Retinal pigment epithelial cell (primary cell): ENCODE data around the gene PRPF19.

Experiments
- DNase-seq: peaks from one replicate; pipeline ENCODE4 v3.0.0-alpha.2; 2010; ENCODE audit warnings: low read depth
- H3K4me3 ChIP-seq: 2 replicates; pipeline ENCODE4 v1.5.1; 2011; ENCODE audit warnings: mild to moderate bottlenecking, low read length, control low read depth, moderate library complexity
- TF ChIP-seq, protein P1 (sequence below): conservative IDR thresholded peaks from 2 replicates; pipeline ENCODE4 v1.5.1; 2011; ENCODE audit warnings: low read depth, low read length, control low read depth, inconsistent platforms

The PRPF19 gene

DNA sequence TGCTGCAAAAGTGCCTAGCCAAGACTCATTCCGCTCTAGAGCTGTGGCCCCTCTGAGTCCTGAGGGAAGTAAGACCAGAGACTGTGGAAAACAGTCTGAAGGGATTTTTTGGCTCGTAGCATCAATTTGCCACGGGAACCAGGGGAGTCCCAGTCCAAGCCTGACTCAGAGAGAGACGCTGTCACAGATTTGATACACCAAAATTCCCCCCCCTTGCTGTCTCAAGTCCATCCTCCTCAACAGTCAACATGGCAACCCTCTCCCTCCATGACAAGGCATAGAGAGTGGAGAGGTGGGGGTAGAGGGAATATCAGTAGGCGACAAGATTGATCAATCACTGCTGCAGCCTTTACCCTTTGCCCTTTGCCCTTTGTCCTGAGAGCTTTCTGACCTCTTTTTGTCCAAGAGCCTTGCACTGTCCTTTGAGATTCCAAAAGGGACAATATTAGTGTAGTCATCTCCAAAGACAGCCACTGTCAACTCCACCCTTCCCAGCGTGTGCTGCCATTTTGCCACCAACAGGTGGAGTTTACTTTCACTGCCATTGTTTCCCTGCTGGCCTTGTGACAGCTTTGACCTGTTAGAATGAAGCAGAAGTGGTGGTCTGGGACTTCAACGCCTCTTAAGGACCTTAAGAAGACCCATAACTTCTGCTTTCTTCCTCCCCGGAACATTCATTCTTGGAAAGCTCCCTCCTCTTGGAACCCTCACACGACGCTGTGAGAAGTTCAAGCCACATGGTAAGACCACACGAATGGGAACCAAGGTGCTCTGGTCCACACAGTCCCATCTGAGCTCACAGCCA lies 38.3 kb upstream of the PRPF19 start:
- DNase-seq, result no peak
- no peak overlapping the region for H3K4me3 ChIP-seq
- TF ChIP-seq, protein P1, sequence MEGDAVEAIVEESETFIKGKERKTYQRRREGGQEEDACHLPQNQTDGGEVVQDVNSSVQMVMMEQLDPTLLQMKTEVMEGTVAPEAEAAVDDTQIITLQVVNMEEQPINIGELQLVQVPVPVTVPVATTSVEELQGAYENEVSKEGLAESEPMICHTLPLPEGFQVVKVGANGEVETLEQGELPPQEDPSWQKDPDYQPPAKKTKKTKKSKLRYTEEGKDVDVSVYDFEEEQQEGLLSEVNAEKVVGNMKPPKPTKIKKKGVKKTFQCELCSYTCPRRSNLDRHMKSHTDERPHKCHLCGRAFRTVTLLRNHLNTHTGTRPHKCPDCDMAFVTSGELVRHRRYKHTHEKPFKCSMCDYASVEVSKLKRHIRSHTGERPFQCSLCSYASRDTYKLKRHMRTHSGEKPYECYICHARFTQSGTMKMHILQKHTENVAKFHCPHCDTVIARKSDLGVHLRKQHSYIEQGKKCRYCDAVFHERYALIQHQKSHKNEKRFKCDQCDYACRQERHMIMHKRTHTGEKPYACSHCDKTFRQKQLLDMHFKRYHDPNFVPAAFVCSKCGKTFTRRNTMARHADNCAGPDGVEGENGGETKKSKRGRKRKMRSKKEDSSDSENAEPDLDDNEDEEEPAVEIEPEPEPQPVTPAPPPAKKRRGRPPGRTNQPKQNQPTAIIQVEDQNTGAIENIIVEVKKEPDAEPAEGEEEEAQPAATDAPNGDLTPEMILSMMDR, result peak; percentile 43

DNA sequence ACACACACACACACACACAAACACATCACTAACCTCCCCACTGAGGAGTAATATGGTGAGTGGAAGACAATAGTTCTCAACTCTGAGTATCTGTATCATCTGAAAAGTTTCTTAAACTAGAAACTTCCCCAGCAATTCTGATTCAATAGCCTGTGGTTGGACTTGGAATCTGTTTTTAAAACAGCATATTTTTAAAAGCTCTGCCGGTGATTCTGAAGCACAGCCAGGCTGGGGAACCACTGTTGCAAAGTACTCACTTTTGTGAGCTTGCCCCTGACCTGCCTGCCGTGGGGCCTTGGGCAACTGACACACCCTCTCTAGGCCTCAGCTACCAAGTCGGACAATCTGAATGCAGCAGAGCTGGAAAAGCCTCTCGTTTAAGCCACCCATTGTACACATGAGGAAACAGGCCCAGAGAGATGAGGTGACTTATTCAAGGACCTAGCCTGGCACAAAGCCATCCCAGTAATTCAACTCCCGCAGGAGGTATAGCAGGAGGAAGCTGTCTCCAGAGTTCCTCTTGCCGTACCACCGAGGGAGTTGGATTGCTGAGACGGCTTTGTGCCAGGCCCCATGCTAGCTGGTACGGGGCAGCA lies 36.7 kb upstream of the PRPF19 start:
- H3K4me3 ChIP-seq, result no peak overlapping the region
- TF ChIP-seq, protein P1, result no peak
- no peak for DNase-seq

DNA sequence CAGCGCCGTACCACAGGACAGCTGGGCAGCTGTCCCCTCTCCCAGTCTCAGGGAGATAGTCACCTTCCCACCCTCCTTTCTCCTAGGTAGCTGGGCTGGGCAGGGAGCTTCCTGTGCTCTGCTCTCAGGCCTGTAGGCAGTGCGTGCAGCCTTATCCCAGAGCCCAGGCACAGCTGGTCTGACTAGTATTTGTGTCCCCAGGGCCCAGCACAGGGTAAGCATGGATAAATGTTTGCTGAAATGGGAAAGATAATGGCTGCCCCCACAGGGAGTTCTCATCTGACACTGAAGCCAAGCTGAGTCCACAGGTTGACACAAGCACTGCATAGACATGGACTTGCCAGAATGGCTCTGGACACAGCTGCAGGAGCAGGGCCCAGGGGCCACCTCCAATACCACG lies 35.8 kb upstream of the PRPF19 start:
- DNase-seq, result no peak
- H3K4me3 ChIP-seq, result no peak overlapping the region
- TF ChIP-seq, protein P1, result no peak

DNA sequence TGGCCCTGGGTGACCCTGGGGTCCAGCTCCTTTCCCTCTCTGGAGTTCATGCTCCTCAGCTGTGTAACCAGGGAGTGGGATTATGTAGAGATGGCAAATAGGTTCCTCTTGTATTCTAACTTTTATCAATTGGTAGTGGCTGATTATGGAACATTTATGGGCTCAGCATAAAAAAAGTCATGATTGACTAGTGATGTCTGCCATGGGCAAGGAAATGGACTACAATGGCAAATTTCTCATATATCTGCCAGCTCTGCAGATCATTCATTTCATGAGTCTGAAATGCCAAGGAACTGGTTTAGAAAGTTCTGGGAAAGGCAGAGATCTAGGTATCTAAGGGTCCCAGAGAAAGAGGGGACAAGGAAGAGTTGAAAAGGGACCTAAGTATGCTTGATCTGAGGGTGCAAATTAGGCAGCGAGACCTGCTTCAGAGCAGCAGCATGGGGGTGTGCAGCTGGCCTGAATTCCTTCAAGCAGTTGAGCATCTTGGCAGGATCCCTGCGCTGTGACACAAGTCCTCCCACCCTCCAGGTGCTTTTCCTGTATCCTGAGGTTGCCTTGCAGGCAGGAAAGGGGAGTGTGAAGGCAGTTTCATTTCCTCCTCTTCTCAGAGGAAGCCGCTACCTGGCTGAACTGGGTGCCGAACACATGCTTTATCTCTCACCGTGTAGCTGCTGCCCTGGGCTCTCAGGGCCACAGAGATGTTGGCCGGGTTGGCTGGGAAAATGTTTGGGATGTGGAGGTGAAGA lies 35.2 kb upstream of the PRPF19 start:
- TF ChIP-seq, protein P1, result no peak
- no peak overlapping the region for H3K4me3 ChIP-seq
- DNase-seq, result no peak

DNA sequence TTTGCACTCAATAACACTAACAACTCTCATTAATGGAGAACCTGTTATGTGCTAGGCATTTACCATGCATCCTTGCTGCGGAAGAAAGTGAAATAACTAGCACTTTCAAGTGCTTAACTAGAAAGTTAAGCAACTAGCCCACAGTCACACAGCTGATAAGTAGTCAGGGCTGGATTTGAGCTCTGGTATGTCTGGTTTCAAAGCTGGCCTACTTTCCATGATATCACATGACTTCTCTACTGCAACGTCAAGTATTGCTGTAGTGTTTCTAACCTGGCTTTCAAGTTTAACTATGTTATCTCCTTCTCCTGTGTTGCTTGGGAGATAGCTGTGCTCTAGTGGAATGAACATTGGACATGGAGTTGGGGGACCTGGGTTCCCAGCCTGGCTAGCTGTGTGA lies 33.5 kb upstream of the PRPF19 start:
- TF ChIP-seq, protein P1, result no peak
- no peak overlapping the region for H3K4me3 ChIP-seq

DNA sequence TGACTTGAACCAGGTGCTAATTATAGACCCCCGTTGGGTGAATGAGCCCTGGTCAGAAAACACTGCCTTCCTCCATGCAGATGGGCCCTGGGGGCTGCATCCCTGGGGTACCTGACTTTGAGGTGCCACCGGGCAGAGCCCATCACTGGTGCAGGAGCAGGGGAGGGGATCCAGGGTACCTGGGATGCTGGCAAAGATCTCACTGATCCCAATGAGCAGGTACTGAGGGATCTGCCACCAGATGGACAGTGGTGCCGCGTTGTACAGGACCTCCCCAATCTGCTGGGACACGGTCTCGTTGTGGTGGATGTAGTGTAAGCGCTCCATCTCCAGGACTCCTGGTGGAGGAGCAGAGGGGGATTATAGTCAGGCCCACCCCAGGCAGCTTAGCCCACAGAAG lies 32.9 kb upstream of the PRPF19 start:
- TF ChIP-seq, protein P1, result no peak
- no peak for DNase-seq
- no peak overlapping the region for H3K4me3 ChIP-seq

More for the DNA sequence above, 33.5 kb upstream of the PRPF19 start:
- DNase-seq, result no peak

DNA sequence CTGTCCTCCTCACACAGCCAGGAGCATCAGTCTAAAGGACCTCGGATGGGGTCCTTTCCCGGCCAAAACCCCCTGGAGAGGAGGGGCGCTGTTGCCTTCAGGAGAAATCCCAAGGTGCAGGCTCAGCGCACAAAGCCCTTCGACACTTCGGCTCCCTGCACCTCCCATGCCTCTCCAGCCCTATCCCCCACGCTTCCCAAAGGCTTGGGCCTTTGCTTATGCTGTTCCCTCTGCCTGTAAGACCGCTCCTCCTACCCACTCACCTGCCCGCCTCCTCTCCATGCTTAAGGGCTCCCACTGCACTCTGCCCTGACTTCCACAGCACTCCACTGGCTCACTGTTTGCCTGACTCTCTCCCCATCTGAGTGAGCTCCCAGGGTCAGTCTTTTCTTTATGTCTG lies 32.1 kb upstream of the PRPF19 start:
- no peak for DNase-seq
- H3K4me3 ChIP-seq, result no peak overlapping the region
- TF ChIP-seq, protein P1, result no peak
